Activated CD4-positive, alpha-beta T cell treated with anti-CD3 and anti-CD28 coated beads, Interleukin-2, amount 10 ng/mL, durations not matched to agents 7 days and 5 days (primary cell): ENCODE data around the gene PPIP5K2. TPM values are rescaled to one million over a fixed set of nuclear protein-coding genes. Genes with fewer than 3 reads are reported as not detected.
"Not testable (repeated sequence)": the region's sequence is repeated elsewhere in the genome, so short reads cannot be mapped to it uniquely, and the experiment has no call there.

ENCODE experiments used
- CTCF ChIA-PET: fragments of 350-600 bp; sonication (Branson Sonifier 250); formaldehyde crosslinking; loops from one replicate; lab custom pipeline; 2021; ENCODE audit warnings: antibody characterized with exemption; lab: Charles Lee
- POLR2A ChIA-PET: fragments of 350-600 bp; sonication (Branson Sonifier 250); formaldehyde crosslinking; loops from one replicate; lab custom pipeline; 2021; ENCODE audit warnings: antibody characterized with exemption; lab: Charles Lee
- DNase-seq: peaks from one replicate; pipeline ENCODE4 v3.0.0-alpha.2; 2020
- H3K27ac Mint-ChIP-seq: one replicate; pipeline ENCODE4 v1.8.0; 2021; ENCODE audit warnings: mild to moderate bottlenecking, moderate library complexity, mixed read lengths
- H3K27me3 Mint-ChIP-seq: one replicate; pipeline ENCODE4 v1.8.0; 2021; ENCODE audit warnings: mixed read lengths
- H3K36me3 Mint-ChIP-seq: one replicate; pipeline ENCODE4 v1.8.0; 2021; ENCODE audit warnings: low read depth, mixed read lengths
- H3K4me1 Mint-ChIP-seq: one replicate; pipeline ENCODE4 v1.8.0; 2021; ENCODE audit warnings: mixed read lengths
- H3K4me3 Mint-ChIP-seq: one replicate; pipeline ENCODE4 v1.8.0; 2021; ENCODE audit warnings: mild to moderate bottlenecking, moderate library complexity, mixed read lengths
- H3K9me3 Mint-ChIP-seq: one replicate; pipeline ENCODE4 v1.8.0; 2021; ENCODE audit warnings: mixed read lengths
- total RNA-seq, 2 experiments: library from RNA; stranded (reverse); gene quantifications; one replicate each; pipeline ENCODE4 v1.2.3, GENCODE V29; 2021

PPIP5K2 gene
- total RNA-seq, 2 experiments from 2014 or later, result 60.5 to 67.1 TPM

GRCh38 chr5:103211576-103212561, 91.8 kb downstream of the PPIP5K2 start:
- Mint-ChIP-seq H3K9me3 (no peaks in the 10 kb centered on the region), H3K27me3 (no peaks in the 10 kb centered on the region), H3K4me1 (peaks cover 37% of the 10 kb centered on the region), H3K4me3 (peak overlapping the region; percentile 5), H3K36me3 (peaks cover 14% of the 10 kb centered on the region), H3K27ac (peak overlapping the region; percentile 52)
- CTCF ChIA-PET, result interaction anchor here (1.6 to 4.6 kb wide), 2 partner anchors 13 to 48 kb away, joined by 3 to 21 read pairs; no protein-coding TSS in a partner anchor
- POLR2A ChIA-PET, result interaction anchor here (0.6 kb wide), 2 partner anchors 12 to 47 kb away, joined by 3 to 4 read pairs; partner anchors contain the start of gene MACIR
- DNase-seq, result no peak

GRCh38 chr5:103216137-103216536, 96.0 kb downstream of the PPIP5K2 start:
- H3K4me1 Mint-ChIP-seq, result peaks cover 19% of the 10 kb centered on the region
- ChIA-PET CTCF (interaction anchor here (1.0 to 1.4 kb wide), 2 partner anchors 9 to 14 kb away, joined by 3 to 4 read pairs; no protein-coding TSS in a partner anchor), POLR2A (no interaction called here)
- no peak overlapping the region for H3K4me3 Mint-ChIP-seq
- H3K27me3 Mint-ChIP-seq, result no peaks in the 10 kb centered on the region
- H3K36me3 Mint-ChIP-seq, result peaks cover 20% of the 10 kb centered on the region
- no peak overlapping the region for H3K27ac Mint-ChIP-seq
- no peak for DNase-seq
- no peaks in the 10 kb centered on the region for H3K9me3 Mint-ChIP-seq

- no peaks in the 10 kb centered on the region for H3K27me3 Mint-ChIP-seq
- ChIA-PET CTCF (interaction anchor here (1.4 kb wide), 1 partner anchor 8 kb away, joined by 4 read pairs; no protein-coding TSS in a partner anchor), POLR2A (no interaction called here)
- DNase-seq, result no peak
- H3K27ac Mint-ChIP-seq, result no peak overlapping the region
- no peaks in the 10 kb centered on the region for H3K9me3 Mint-ChIP-seq
- H3K4me3 Mint-ChIP-seq, result no peak overlapping the region
- H3K36me3 Mint-ChIP-seq, result peaks cover 20% of the 10 kb centered on the region
- H3K4me1 Mint-ChIP-seq, result peaks cover 15% of the 10 kb centered on the region
Measured at GRCh38 chr5:103216697-103217096, 96.6 kb downstream of the PPIP5K2 start.

- POLR2A ChIA-PET, result no interaction called here
- H3K4me3 Mint-ChIP-seq, result no peak overlapping the region
- DNase-seq, result no peak
Measured at GRCh38 chr5:103217101-103217500, 97.0 kb downstream of the PPIP5K2 start.

GRCh38 chr5:103218164-103218563, 98.1 kb downstream of the PPIP5K2 start:
- Mint-ChIP-seq H3K27ac (no peak overlapping the region), H3K9me3 (no peaks in the 10 kb centered on the region), H3K4me3 (no peak overlapping the region), H3K36me3 (peaks cover 12% of the 10 kb centered on the region), H3K27me3 (no peaks in the 10 kb centered on the region), H3K4me1 (peaks cover 4% of the 10 kb centered on the region)
- POLR2A ChIA-PET, result no interaction called here
- no peak for DNase-seq
- CTCF ChIA-PET, result no interaction called here

More at GRCh38 chr5:103217101-103217500, 97.0 kb downstream of the PPIP5K2 start:
- no peaks in the 10 kb centered on the region for H3K27me3 Mint-ChIP-seq
- peaks cover 11% of the 10 kb centered on the region for H3K4me1 Mint-ChIP-seq
- no peaks in the 10 kb centered on the region for H3K9me3 Mint-ChIP-seq
- H3K36me3 Mint-ChIP-seq, result peaks cover 17% of the 10 kb centered on the region
- CTCF ChIA-PET, result interaction anchor here (1.4 kb wide), 1 partner anchor 8 kb away, joined by 4 read pairs; no protein-coding TSS in a partner anchor
- no peak overlapping the region for H3K27ac Mint-ChIP-seq

GRCh38 chr5:103219074-103219473, 99.0 kb downstream of the PPIP5K2 start:
- POLR2A ChIA-PET, DNase-seq, H3K4me3 Mint-ChIP-seq, H3K27ac Mint-ChIP-seq, CTCF ChIA-PET, H3K4me1 Mint-ChIP-seq, H3K27me3 Mint-ChIP-seq, H3K9me3 Mint-ChIP-seq: not testable (repeated sequence)
- H3K36me3 Mint-ChIP-seq, result peaks cover 12% of the 10 kb centered on the region

GRCh38 chr5:103223031-103223955, 103.2 kb downstream of the PPIP5K2 start:
- Mint-ChIP-seq H3K4me3 (no peak overlapping the region), H3K27me3 (peaks cover 15% of the 10 kb centered on the region)

GRCh38 chr5:103224118-103224893, 104.2 kb downstream of the PPIP5K2 start:
- no peaks in the 10 kb centered on the region for H3K9me3 Mint-ChIP-seq
- H3K4me1 Mint-ChIP-seq, result peaks cover 2% of the 10 kb centered on the region
- H3K27ac Mint-ChIP-seq, result peak overlapping the region; percentile 22
- peaks cover 6% of the 10 kb centered on the region for H3K36me3 Mint-ChIP-seq
- peaks cover 23% of the 10 kb centered on the region for H3K27me3 Mint-ChIP-seq
- peak; percentile 64 for DNase-seq
- ChIA-PET POLR2A (no interaction called here), CTCF (interaction anchor here (1.1 to 3.0 kb wide), 12 partner anchors 8 to 543 kb away, joined by 3 to 21 read pairs (median 4); partner anchors contain the start of genes GIN1 and PPIP5K2)
- H3K4me3 Mint-ChIP-seq, result no peak overlapping the region

More at GRCh38 chr5:103223031-103223955, 103.2 kb downstream of the PPIP5K2 start:
- H3K27ac Mint-ChIP-seq, result no peak overlapping the region
- ChIA-PET CTCF (interaction anchor here (1.4 to 3.0 kb wide), 4 partner anchors 10 to 249 kb away, joined by 3 to 21 read pairs (median 4); no protein-coding TSS in a partner anchor), POLR2A (no interaction called here)
- no peak for DNase-seq
- peaks cover 2% of the 10 kb centered on the region for H3K4me1 Mint-ChIP-seq
- H3K9me3 Mint-ChIP-seq, result no peaks in the 10 kb centered on the region
- peaks cover 9% of the 10 kb centered on the region for H3K36me3 Mint-ChIP-seq

DNA sequence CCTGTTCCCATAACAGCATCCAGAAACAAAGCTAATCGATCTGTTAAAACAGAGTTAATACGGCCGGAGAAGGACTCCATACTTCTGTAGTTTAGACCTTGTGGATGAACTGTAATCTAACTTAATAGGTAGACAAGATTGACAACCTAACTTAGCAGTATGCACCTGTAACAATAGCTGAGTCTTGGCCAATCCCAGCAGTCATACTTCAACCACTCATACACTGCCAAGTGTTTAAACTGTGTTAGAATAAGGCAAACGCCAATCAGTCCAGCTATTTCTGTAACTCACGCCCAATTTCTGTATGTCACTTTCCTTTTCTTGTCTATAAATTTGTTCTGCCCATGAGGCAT, 104.8 kb downstream of the PPIP5K2 start:
- Mint-ChIP-seq H3K36me3 (peaks cover under 1% of the 10 kb centered on the region), H3K4me3 (no peak overlapping the region), H3K27me3 (peaks cover 25% of the 10 kb centered on the region), H3K27ac (peak overlapping the region; percentile 22), H3K4me1 (peaks cover 2% of the 10 kb centered on the region), H3K9me3 (no peaks in the 10 kb centered on the region)
- POLR2A ChIA-PET, result no interaction called here
- DNase-seq, result no peak
- CTCF ChIA-PET, result interaction anchor here (1.1 to 3.0 kb wide), 11 partner anchors 8 to 544 kb away, joined by 3 to 21 read pairs (median 4); partner anchors contain the start of genes GIN1 and PPIP5K2

- H3K27me3 Mint-ChIP-seq, result peaks cover 32% of the 10 kb centered on the region
- POLR2A ChIA-PET, result no interaction called here
- CTCF ChIA-PET, result no interaction called here
Measured at GRCh38 chr5:103228061-103228460, 108.0 kb downstream of the PPIP5K2 start.

DNA sequence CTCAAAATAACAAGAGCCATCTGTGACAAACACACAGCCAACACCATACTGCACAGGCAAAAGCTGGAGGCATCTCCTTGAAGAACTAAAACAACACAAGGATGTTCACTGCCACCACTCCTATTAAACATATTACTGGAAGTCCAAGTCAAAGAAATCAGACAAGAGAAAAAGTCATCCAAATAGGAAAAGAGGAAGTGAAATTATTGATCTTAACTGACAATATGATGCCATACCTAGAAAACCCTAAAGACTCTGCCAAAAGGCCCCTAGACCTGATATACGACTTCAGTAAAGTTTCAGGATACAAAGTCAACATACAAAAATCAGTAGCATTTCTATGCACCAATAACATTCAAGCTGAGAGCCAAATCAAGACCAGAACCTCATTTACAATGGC, 108.5 kb downstream of the PPIP5K2 start:
- Mint-ChIP-seq H3K27me3 (peaks cover 32% of the 10 kb centered on the region), H3K4me1 (peaks cover 2% of the 10 kb centered on the region)

More at GRCh38 chr5:103228061-103228460, 108.0 kb downstream of the PPIP5K2 start:
- no peak overlapping the region for H3K27ac Mint-ChIP-seq
- H3K4me3 Mint-ChIP-seq, result no peak overlapping the region
- no peak for DNase-seq
- peaks cover 2% of the 10 kb centered on the region for H3K4me1 Mint-ChIP-seq
- H3K36me3 Mint-ChIP-seq, result no peaks in the 10 kb centered on the region
- no peaks in the 10 kb centered on the region for H3K9me3 Mint-ChIP-seq

More for the DNA sequence above, 108.5 kb downstream of the PPIP5K2 start:
- DNase-seq, result no peak
- Mint-ChIP-seq H3K27ac (no peak overlapping the region), H3K9me3 (no peaks in the 10 kb centered on the region), H3K36me3 (no peaks in the 10 kb centered on the region), H3K4me3 (no peak overlapping the region)
- ChIA-PET CTCF (no interaction called here), POLR2A (no interaction called here)
